Motor neuron (in vitro differentiated cells): ENCODE data around the gene SCUBE1. TPM values are rescaled to one million over a fixed set of nuclear protein-coding genes. Genes with fewer than 3 reads are reported as not detected.

Source experiments
- ATAC-seq, 8 experiments: fragments of 200-7000 bp; cut with Tn5 transposase; replicated peaks in 6 of 8; 2 replicates each; pipeline ENCODE4 v1.8.0; 2021; ENCODE audit warnings: mild to moderate bottlenecking in 8 of 8, moderate library complexity in 8 of 8
- H3K27ac ChIP-seq, 2 donors: fragments of 250-450 bp; sonication (Bioruptor Pico); 2 replicates each; pipeline ENCODE4 v1.9.0; 2021; ENCODE audit warnings: antibody characterized with exemption in 2 of 2, mild to moderate bottlenecking in 2 of 2, moderate library complexity in 1 of 2
- H3K4me1 ChIP-seq, 2 donors: fragments of 250-450 bp; sonication (Bioruptor Pico); replicated peaks in 1 of 2; 2 replicates each; pipeline ENCODE4 v1.6.1; 2021; ENCODE audit warnings: antibody characterized with exemption in 2 of 2, mild to moderate bottlenecking in 2 of 2, moderate library complexity in 1 of 2
- H3K4me3 ChIP-seq, 5 donors: fragments of 250-450 bp; sonication (Bioruptor Pico); 2 replicates each; pipeline ENCODE4 v1.9.0; 2021; ENCODE audit warnings: antibody characterized with exemption in 5 of 5, mild to moderate bottlenecking in 5 of 5, moderate library complexity in 4 of 5
- WGBS, 10 experiments: fragments of 450-650 bp; shearing (Covaris generic); methylation state at CpG; one replicate each; pipeline ENCODE4 v1.0.0; 2022; 5-methylcytosine and 5-hydroxymethylcytosine counted together
- in situ Hi-C, 9 experiments: fragments of 400-800 bp; cut with MboI; loops; one replicate each; pipeline ENCODE4 v1.15.0; 2021; ENCODE audit warnings: low sequenced_read_pairs in 9 of 9, low pct_unique_long_range_greater_than_20kb in 2 of 9; ENCODE audit not compliant: unreplicated experiment in 9 of 9
- total RNA-seq, 8 experiments: library from RNA; unstranded; fragments of 300-600 nt; gene quantifications; 2 replicates each; pipeline versions ENCODE4 v1.2.3 to v1.2.4, GENCODE V29; 2022

Gene SCUBE1
- total RNA-seq, 8 experiments from 2014 or later = 0.09 to 16.9 (median 1.8) TPM

DNA sequence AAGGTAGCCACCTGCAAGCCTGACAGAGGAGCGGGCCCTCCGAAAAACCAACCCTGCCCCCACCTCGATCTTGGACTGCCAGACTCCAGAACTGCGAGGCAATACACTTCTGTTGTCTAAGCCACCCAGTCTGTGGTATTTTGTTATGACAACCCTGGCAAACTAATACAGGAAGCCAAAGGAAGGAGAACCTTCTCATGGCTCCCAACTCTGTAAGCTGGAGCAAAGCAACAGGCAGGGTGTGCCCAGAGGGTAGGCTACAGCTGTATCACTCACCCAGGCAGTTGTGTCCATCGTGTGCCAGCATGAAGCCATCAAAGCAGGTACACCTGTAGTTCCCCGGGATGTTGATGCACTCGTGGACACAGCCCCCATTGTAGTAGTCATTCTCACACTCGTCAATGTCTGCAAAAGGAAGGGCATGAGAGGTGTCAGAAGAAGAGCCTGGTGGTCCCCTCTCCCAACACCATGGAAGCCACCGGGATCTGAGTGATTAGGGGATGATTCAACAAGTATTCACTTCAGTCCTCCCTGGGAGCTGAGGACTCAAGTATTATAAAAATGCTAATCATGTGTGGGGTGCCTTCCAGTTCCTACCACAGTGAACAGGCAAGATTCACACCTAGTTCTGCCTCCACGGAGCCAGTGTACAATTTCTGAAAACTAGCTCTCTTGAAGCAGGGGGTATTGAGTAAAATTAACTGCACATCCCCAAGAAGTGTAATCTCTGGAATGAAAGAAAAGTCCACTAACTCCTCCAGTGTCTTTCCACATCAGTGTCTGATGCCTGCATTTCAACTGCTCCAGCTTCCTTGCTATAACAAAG, 23.3 kb downstream of the SCUBE1 start:
- 10 to 86% (median 66%) methylated on average over 1 to 6 of the region's 10 CpGs; no CpG with 5 or more reads in 4 of the 10 experiments for WGBS, 10 experiments
- peak in 1 of 8 experiments; percentile 42 for ATAC-seq

DNA sequence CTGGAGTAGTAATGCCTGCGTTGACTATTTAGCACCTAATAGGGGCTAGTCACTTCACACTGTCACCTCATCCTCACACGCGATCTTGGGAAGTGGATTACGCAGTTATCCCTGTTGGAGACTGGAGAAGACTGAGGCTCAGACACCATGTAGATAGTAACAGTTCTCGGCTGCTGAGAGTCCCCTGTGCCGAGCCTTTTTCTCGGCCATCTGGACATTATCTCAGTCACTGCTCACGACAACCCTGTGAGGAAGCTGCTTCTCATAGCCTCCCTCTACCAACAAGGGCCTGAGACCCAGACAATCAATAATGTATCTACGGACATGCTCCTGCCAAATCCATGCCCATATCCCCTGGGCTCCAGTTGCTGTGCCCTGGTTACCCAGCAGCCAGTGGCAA, 25.9 kb downstream of the SCUBE1 start:
- Histone ChIP-seq H3K4me1 (peaks cover 28% of the 10 kb centered on the region in 2 donors), H3K27ac (no peak overlapping the region), H3K4me3 (no peak overlapping the region)
- whole genome bisulfite sequencing, 10 experiments = 40 to 89% (median 77%) methylated on average over 1 to 7 of the region's 9 CpGs; no CpG with 5 or more reads in 3 of the 10 experiments
- ATAC-seq = peak in 4 of 8 experiments; percentile 25 to 71 (median 32)
- in situ Hi-C loops = no loop called here

More for the DNA sequence above, 23.3 kb downstream of the SCUBE1 start:
- Histone ChIP-seq H3K4me1 (peaks cover 13 to 26% of the 10 kb centered on the region in 2 donors), H3K27ac (no peak overlapping the region), H3K4me3 (no peak overlapping the region)
- in situ Hi-C loops = no loop called here

DNA sequence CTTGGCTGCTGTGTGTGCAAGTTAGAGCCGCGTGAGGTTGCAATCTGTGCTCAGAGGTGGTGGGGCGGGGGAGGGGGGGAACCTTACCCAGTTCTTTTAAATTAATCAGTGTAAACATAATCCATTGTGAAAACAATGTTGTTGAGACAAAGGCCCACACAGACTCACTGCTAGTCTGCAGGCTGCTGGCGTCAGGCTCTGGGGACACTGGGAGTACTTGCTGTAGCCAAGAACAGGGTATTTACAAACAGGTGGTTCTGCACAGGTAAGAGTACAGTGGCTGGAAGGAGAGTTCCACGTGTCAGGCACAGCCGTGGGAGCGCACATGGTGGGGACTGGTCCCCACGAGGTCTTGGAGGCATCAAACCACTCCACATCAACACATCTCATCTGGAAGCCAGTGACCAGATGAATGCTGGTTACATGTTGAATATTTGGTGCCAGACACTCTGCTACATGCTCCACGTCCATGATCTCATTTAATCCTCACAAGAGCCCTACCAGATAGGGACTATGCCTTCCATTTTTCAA, 27.4 kb downstream of the SCUBE1 start:
- Histone ChIP-seq H3K4me1 (peaks cover 28 to 29% of the 10 kb centered on the region in 2 donors), H3K4me3 (no peak overlapping the region), H3K27ac (no peak overlapping the region)
- 0 to 100% (median 80%) methylated on average over 1 of the region's 9 CpGs; no CpG with 5 or more reads in 7 of the 10 experiments for WGBS, 10 experiments
- in situ Hi-C loops = no loop called here
- ATAC-seq = peak in 1 of 8 experiments; percentile 16

DNA sequence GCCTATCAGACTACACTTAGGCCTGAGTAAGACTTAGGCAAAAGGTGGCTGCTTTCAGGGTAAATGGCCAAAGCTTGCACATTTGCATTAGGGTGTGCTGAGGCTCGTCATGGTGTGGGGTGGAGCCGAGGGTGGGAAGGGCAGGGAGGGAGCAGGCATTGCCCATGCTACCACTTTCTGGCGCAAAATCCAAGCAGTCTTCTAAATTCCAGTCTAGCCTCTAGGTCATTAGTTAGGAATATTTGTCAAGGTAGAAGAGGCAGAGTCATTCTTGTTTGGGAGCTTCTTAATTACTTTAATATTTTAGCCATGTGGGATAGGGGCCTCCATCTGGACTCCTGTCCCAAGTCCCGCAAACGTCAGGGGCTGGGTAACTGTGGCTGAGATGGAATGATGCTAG, 28.6 kb downstream of the SCUBE1 start:
- Histone ChIP-seq H3K4me3 (no peak overlapping the region), H3K27ac (no peak overlapping the region), H3K4me1 (peaks cover 27 to 28% of the 10 kb centered on the region in 2 donors)
- ATAC-seq = peak in 2 of 8 experiments; percentile 46 to 64
- in situ Hi-C loops = no loop called here
- 60 to 100% (median 96%) methylated on average over 2 of the region's 5 CpGs; no CpG with 5 or more reads in 6 of the 10 experiments for WGBS, 10 experiments

DNA sequence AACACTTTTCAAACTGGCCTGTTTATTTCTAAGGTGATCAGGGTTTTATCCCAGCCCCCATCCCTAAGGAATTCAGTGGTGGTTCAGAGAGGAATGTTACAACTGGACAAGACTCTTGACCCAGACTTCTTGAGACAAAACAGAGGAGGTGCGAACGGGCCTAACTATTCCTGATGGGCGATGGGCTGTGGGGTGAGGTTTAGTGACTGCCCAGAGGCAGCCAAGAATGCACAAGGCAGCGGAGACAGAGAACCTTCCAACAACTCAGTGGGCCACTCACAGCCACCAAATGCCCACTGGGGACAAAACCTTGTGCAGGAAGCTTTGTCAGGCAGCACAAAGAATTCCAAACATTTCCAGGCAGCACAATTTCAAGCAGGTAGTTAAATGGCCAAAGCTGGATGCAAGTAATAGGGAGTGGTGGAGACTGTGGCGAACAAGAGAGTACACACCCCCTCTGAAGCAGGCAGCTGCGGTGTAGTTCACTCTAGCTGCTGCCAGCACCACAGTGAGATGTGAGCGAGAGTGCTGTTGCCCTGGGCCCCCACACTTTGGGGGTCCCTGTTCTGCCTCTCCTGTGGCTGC, 29.2 kb downstream of the SCUBE1 start:
- no peak overlapping the region for H3K4me3 ChIP-seq
- no peak overlapping the region for H3K27ac ChIP-seq
- peaks cover 30 to 31% of the 10 kb centered on the region in 2 donors for H3K4me1 ChIP-seq
- in situ Hi-C loops = no loop called here
- 56 to 100% (median 81%) methylated on average over 1 to 5 of the region's 7 CpGs; no CpG with 5 or more reads in 2 of the 10 experiments for WGBS, 10 experiments
- peak in 4 of 8 experiments; percentile 3 to 31 (median 9) for ATAC-seq

DNA sequence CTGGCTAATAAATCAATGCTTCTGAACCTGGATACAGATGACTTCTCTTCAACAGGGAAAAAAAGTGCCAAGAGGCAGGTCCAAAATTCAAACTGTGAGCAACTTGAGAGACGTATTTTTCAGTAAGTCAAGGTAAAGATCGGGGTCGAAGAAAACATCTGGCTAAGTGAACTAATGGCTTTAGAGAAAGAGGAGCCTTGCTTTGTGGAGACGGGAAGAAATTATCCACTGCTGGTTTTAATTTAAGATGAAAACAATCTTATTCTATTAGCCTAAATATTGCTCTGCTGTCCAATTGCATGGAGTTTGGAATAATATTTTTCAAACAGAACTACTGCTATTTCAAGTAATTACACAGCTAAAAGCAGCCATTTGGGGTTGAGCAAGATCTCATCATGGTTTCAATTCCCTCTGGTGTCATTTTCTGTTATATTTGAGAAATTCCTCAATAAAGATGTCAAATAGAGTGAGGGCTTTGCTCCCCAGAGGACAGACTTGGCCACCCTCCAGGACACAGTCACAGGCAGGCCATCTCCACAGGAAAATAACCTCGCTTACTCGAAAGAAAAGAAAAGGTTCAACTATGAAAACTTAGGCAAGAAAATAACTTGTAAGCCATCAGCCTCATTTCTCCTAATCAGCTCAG, 29.8 kb downstream of the SCUBE1 start:
- 2 to 90% (median 49%) methylated on average over 1 to 6 of the region's 6 CpGs for WGBS, 10 experiments
- Histone ChIP-seq H3K27ac (no peak overlapping the region), H3K4me3 (no peak overlapping the region), H3K4me1 (peaks cover 36 to 37% of the 10 kb centered on the region in 2 donors)
- in situ Hi-C loops = no loop called here
- ATAC-seq = peak in 5 of 8 experiments; percentile 32 to 80 (median 67)

DNA sequence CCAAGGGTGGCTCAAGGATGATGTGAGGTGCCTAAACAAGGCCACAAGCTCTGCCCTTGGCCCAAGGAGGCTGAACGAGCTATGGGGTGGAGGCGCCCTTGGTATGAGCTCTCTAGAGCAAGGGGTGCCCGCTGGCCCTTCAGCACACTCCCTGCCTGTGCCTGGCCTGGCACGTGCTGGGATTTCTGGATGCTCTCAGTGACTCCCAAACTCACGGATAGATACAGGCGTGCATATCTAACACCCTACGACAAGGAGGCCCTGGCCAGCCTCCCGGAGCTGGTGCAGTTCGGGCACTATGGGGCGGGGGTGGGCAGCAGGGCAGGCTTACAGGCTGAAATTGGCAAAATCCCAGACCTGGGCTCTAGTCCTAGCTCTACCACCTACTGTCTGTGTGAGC, 30.6 kb downstream of the SCUBE1 start:
- 20 to 100% (median 78%) methylated on average over 1 to 3 of the region's 10 CpGs; no CpG with 5 or more reads in 6 of the 10 experiments for WGBS, 10 experiments
- H3K4me3 ChIP-seq = no peak overlapping the region
- in situ Hi-C loops = no loop called here
- H3K27ac ChIP-seq = no peak overlapping the region
- H3K4me1 ChIP-seq = peaks cover 42 to 44% of the 10 kb centered on the region in 2 donors
- no peak for ATAC-seq

DNA sequence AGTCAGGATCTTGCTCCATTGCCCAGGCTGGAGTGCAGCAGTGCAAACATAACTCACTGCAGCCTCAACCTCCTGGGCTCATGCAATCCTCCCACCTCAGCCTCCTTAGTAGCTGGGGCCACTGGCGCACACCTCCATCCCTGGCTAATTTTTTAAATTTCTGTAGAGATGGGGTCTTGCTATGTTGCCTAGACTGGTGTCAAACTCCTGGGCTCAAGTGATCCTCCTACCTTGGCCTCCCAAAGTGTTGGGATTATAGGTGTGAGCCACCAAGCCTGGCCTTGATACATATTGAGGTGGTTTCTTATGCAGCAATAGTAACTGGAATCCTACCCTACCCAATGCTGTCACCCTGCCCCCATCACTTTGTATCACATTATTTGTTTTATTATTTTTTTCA, 32.4 kb downstream of the SCUBE1 start:
- 43 to 100% (median 100%) methylated on average over 1 of the region's 1 CpG; no CpG with 5 or more reads in 3 of the 10 experiments for WGBS, 10 experiments
- in situ Hi-C loops = no loop called here
- no peak overlapping the region for H3K4me3 ChIP-seq
- H3K27ac ChIP-seq = no peak overlapping the region
- H3K4me1 ChIP-seq = peaks cover 35 to 37% of the 10 kb centered on the region in 2 donors
- ATAC-seq = no peak

DNA sequence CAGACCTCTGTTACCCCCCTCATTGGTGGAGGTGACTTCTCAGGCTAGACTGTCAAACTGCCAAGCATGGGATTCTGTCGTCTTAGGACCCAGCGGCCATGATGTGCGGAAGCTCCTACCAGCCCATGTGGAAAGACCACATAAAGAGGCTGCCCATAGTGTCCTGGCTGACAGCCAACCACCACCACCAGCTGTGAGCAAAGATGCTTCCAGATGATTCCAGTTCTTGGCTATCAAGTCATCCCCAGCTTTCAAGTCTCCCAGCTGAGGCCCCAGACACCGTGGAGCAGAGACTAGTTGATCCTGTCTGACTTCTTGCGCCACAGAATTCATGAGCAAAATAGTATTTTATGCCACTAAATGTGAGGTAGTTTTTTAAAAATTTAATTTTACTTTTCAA, 32.9 kb downstream of the SCUBE1 start:
- H3K27ac ChIP-seq = no peak overlapping the region
- in situ Hi-C loops = no loop called here
- 33 to 100% (median 71%) methylated on average over 1 to 5 of the region's 5 CpGs; no CpG with 5 or more reads in 1 of the 10 experiments for WGBS, 10 experiments
- H3K4me1 ChIP-seq = peaks cover 35 to 37% of the 10 kb centered on the region in 2 donors
- peak in 5 of 8 experiments; percentile 41 to 70 (median 57) for ATAC-seq
- H3K4me3 ChIP-seq = no peak overlapping the region

DNA sequence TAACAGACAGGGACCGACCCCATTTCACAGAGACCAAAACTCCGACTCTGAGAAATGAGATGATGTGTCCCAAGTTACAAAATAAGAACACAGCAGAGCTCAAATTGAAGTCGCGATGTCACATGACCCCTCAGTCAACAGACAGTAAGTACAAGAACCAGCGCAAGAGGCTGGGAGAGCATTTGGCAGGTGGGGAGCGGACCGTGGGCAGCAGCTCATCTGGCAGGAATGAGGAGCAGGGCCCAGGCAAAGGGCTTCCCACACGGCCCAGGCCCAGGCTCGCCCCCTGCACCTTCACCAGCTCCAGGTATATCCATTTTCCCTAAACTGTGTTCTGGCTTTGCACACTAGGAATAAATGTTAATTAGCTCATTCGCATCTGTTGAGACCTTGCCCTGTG, 34.3 kb downstream of the SCUBE1 start:
- in situ Hi-C loops = no loop called here
- ATAC-seq = peak in 4 of 8 experiments; percentile 11 to 31 (median 25)
- Histone ChIP-seq H3K27ac (no peak overlapping the region), H3K4me1 (peaks cover 32 to 34% of the 10 kb centered on the region in 2 donors), H3K4me3 (no peak overlapping the region)
- WGBS, 10 experiments = 10 to 100% (median 88%) methylated on average over 1 to 7 of the region's 10 CpGs; no CpG with 5 or more reads in 3 of the 10 experiments

DNA sequence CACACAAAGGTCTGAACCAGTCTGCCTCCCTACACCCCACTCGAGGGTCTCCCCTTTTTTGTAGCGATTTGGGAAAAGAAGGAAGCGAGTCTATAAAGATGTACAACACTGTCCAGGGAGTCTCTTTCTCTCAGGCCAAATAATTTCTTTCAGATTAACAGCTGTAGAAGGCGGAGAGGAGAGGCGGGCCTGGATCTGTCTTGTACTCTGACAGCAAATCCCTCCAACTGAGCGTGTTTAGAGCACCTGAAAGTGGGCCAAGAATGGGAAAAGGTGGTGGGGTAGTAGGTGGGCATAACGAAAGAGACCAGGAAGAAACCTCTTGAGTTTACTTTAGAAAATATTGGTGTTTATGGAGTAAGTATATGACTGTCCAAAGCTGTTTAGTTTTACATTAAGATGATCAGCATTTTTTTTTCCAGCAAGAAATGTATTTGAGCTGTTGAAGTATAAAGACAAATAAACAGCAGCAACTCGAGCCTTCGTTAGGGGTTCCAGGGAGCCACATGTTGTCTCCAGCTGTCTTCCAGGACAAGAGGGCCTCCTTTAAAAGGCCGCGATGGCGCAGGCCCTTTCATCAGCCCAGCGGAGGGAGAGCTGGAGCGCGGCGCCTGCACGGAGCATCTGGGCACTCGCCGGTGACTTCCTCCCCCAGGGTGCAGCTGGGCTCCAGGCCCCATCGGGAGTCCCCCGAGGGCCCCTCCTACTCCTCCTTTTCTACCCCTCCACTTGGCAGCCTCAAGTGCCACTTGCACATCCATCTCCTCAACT, 34.9 kb downstream of the SCUBE1 start:
- 15 to 83% (median 54%) methylated on average over 3 to 17 of the region's 21 CpGs; no CpG with 5 or more reads in 1 of the 10 experiments for WGBS, 10 experiments
- ATAC-seq = peak in 5 of 8 experiments; percentile 20 to 69 (median 55)
- peaks cover 28 to 29% of the 10 kb centered on the region in 2 donors for H3K4me1 ChIP-seq
- in situ Hi-C loops = no loop called here
- no peak overlapping the region for H3K4me3 ChIP-seq
- H3K27ac ChIP-seq = no peak overlapping the region

DNA sequence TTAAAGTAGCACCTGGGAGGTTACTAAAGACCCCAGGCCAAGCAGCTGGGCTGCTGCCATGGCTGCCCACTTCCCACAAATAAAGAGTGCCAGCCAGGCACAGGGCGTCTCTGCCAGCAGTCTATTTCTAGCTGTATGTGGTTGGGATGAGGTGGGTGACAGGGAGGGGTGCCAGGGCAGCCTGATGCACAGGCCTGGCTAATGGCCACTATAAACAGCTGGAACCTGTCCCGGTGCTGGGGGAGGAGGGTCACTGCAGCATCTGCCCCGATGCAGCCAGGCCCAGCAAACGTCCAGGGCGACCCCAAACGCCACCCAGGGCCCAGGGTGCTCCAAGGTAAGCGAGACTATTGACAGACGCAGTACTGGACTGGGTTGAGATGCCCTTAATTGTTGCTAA, 37.4 kb downstream of the SCUBE1 start:
- ATAC-seq = peak in 1 of 8 experiments; percentile 25
- in situ Hi-C loops = no loop called here
- Histone ChIP-seq H3K27ac (no peak overlapping the region), H3K4me1 (peaks cover 28 to 36% of the 10 kb centered on the region in 2 donors), H3K4me3 (no peak overlapping the region)
- 12 to 92% (median 57%) methylated on average over 1 to 7 of the region's 8 CpGs; no CpG with 5 or more reads in 4 of the 10 experiments for WGBS, 10 experiments
